Measurements from ENCODE around the gene MEF2C. TPM values are rescaled to one million over a fixed set of nuclear protein-coding genes. Genes with fewer than 3 reads are reported as not detected.

The MEF2C gene
- total RNA-seq, 1 experiment from 2014 or later, result 1.7 TPM

DNA sequence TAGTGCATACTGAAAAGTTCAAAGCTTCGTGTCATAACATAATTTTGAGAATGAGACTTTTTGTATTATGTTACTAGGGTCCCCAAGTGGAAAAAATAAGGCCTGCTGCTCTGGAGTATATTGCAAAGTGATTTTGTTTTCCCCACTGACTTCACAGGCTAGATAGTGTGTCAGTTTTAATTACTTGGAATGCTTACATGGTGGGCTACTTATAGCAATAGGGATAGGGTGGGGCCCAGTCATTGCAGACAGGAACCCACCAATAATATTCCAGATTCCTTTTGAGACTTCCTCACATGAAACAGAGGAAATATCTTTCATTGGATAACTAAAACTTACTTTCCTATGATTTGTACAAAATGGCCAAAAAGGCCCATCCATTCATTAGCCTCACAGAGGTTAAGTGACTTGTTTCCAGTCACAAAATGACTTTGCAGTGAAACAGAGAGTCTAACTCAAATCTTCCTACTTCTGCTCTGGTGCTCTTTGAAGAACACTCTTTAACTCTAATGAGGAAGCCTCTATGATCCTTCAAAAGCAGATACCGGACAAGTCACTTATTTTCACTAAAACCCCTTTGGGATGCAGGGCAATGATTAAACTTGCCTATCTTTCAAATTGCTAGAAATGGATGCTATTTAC is 16.2 kb upstream of the MEF2C start:
- TF ChIP-seq, protein P1, sequence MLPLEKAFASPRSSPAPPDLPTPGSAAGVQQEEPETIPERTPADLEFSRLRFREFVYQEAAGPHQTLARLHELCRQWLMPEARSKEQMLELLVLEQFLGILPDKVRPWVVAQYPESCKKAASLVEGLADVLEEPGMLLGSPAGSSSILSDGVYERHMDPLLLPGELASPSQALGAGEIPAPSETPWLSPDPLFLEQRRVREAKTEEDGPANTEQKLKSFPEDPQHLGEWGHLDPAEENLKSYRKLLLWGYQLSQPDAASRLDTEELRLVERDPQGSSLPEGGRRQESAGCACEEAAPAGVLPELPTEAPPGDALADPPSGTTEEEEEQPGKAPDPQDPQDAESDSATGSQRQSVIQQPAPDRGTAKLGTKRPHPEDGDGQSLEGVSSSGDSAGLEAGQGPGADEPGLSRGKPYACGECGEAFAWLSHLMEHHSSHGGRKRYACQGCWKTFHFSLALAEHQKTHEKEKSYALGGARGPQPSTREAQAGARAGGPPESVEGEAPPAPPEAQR (CRISPR knock-in tag; IDR thresholded peaks at IDR 0.05), result no peak
- TF ChIP-seq ZNF121 (CRISPR knock-in tag; IDR thresholded peaks at IDR 0.05) (no peak), ZNF138 (CRISPR knock-in tag; conservative IDR thresholded peaks at IDR 0.05) (no peak), FOXJ3 (CRISPR knock-in tag; IDR thresholded peaks at IDR 0.05; ENCODE audit: borderline replicate concordance) (no peak), CBFB (CRISPR knock-in tag; IDR thresholded peaks at IDR 0.05; ENCODE audit: low read depth) (no peak), ZNF416 (CRISPR knock-in tag; IDR thresholded peaks at IDR 0.05) (no peak), TEAD1 (CRISPR knock-in tag; IDR thresholded peaks at IDR 0.05) (no peak), GTF2I (CRISPR knock-in tag; conservative IDR thresholded peaks at IDR 0.05) (no peak), ZNF232 (CRISPR knock-in tag; IDR thresholded peaks at IDR 0.05) (no peak)
- TF ChIP-seq, protein P2, sequence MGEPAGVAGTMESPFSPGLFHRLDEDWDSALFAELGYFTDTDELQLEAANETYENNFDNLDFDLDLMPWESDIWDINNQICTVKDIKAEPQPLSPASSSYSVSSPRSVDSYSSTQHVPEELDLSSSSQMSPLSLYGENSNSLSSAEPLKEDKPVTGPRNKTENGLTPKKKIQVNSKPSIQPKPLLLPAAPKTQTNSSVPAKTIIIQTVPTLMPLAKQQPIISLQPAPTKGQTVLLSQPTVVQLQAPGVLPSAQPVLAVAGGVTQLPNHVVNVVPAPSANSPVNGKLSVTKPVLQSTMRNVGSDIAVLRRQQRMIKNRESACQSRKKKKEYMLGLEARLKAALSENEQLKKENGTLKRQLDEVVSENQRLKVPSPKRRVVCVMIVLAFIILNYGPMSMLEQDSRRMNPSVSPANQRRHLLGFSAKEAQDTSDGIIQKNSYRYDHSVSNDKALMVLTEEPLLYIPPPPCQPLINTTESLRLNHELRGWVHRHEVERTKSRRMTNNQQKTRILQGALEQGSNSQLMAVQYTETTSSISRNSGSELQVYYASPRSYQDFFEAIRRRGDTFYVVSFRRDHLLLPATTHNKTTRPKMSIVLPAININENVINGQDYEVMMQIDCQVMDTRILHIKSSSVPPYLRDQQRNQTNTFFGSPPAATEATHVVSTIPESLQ (CRISPR knock-in tag; IDR thresholded peaks at IDR 0.05), result no peak
- TF ChIP-seq, protein P3, sequence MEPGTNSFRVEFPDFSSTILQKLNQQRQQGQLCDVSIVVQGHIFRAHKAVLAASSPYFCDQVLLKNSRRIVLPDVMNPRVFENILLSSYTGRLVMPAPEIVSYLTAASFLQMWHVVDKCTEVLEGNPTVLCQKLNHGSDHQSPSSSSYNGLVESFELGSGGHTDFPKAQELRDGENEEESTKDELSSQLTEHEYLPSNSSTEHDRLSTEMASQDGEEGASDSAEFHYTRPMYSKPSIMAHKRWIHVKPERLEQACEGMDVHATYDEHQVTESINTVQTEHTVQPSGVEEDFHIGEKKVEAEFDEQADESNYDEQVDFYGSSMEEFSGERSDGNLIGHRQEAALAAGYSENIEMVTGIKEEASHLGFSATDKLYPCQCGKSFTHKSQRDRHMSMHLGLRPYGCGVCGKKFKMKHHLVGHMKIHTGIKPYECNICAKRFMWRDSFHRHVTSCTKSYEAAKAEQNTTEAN (CRISPR knock-in tag; IDR thresholded peaks at IDR 0.05), result no peak
- ATAC-seq, result no peak
- H3K4me3 Mint-ChIP-seq, result no peak overlapping the region
- ChIA-PET CTCF (no interaction called here), POLR2A (no interaction called here)
- no peak for DNase-seq (ENCODE audit: low spot score)
- H3K27me3 Mint-ChIP-seq (ENCODE audit: low read depth), result no peaks in the 10 kb centered on the region
- no peaks in the 10 kb centered on the region for H3K9me3 Mint-ChIP-seq
- no peak overlapping the region for H3K27ac Mint-ChIP-seq
- H3K36me3 Mint-ChIP-seq, result no peaks in the 10 kb centered on the region
- H3K4me1 Mint-ChIP-seq, result peaks cover 42% of the 10 kb centered on the region

DNA sequence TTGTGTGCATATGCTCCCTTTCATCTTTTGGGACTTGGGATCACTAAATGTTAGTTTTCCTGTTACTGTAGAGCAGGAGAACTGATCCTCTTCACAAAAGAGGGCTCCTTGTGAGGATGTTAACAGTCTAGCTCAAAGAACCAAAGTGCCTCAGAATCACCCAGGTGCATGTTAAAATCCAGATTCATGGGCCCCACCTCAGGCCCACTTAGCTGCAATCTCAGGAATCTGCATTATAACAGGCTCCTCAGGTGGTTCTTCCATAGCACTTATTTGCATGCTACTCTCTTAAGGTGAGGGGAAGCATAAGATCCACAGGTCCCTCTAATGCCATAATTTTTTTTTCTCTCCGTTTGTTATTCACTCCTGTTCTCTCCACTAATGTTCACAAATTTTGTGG is 14.8 kb upstream of the MEF2C start:
- ChIA-PET POLR2A (no interaction called here), CTCF (no interaction called here)
- H3K36me3 Mint-ChIP-seq, result no peaks in the 10 kb centered on the region
- no peaks in the 10 kb centered on the region for H3K9me3 Mint-ChIP-seq
- H3K27me3 Mint-ChIP-seq (ENCODE audit: low read depth), result no peaks in the 10 kb centered on the region
- peak overlapping the region; percentile 46 for H3K4me3 Mint-ChIP-seq
- H3K27ac Mint-ChIP-seq, result peak overlapping the region; percentile 98
- ATAC-seq (peak; percentile 98), DNase-seq (ENCODE audit: low spot score) (peak; percentile 22)
- H3K4me1 Mint-ChIP-seq, result peaks cover 42% of the 10 kb centered on the region
- TF ChIP-seq ETV6 (CRISPR knock-in tag; IDR thresholded peaks at IDR 0.05) (0 out of 2 replicates have a peak, but pooled peaks have one; percentile 27), MXD4 (CRISPR knock-in tag; IDR thresholded peaks at IDR 0.05; ENCODE audit: borderline replicate concordance) (no peak)
- TF ChIP-seq, protein P4, sequence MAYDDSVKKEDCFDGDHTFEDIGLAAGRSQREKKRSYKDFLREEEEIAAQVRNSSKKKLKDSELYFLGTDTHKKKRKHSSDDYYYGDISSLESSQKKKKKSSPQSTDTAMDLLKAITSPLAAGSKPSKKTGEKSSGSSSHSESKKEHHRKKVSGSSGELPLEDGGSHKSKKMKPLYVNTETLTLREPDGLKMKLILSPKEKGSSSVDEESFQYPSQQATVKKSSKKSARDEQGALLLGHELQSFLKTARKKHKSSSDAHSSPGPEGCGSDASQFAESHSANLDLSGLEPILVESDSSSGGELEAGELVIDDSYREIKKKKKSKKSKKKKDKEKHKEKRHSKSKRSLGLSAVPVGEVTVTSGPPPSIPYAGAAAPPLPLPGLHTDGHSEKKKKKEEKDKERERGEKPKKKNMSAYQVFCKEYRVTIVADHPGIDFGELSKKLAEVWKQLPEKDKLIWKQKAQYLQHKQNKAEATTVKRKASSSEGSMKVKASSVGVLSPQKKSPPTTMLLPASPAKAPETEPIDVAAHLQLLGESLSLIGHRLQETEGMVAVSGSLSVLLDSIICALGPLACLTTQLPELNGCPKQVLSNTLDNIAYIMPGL (CRISPR knock-in tag; IDR thresholded peaks at IDR 0.05), result no peak
- TF ChIP-seq, protein P5, sequence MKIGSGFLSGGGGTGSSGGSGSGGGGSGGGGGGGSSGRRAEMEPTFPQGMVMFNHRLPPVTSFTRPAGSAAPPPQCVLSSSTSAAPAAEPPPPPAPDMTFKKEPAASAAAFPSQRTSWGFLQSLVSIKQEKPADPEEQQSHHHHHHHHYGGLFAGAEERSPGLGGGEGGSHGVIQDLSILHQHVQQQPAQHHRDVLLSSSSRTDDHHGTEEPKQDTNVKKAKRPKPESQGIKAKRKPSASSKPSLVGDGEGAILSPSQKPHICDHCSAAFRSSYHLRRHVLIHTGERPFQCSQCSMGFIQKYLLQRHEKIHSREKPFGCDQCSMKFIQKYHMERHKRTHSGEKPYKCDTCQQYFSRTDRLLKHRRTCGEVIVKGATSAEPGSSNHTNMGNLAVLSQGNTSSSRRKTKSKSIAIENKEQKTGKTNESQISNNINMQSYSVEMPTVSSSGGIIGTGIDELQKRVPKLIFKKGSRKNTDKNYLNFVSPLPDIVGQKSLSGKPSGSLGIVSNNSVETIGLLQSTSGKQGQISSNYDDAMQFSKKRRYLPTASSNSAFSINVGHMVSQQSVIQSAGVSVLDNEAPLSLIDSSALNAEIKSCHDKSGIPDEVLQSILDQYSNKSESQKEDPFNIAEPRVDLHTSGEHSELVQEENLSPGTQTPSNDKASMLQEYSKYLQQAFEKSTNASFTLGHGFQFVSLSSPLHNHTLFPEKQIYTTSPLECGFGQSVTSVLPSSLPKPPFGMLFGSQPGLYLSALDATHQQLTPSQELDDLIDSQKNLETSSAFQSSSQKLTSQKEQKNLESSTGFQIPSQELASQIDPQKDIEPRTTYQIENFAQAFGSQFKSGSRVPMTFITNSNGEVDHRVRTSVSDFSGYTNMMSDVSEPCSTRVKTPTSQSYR (CRISPR knock-in tag; IDR thresholded peaks at IDR 0.05), result no peak
